LNCaP clone FGC (cell line): ENCODE data around the gene SPEF2.

Experiments
- DNase-seq: peaks from one replicate; pipeline ENCODE4 v3.0.0-alpha.2; 2011; ENCODE audit warnings: low read depth
- H3K4me3 ChIP-seq: 2 replicates; pipeline ENCODE4 v1.5.1; 2011; ENCODE audit warnings: mild to moderate bottlenecking, low read depth, low read length, control low read depth
- TF ChIP-seq, protein P1 (sequence below): IDR thresholded peaks from 2 replicates; pipeline ENCODE4 v1.5.1; 2012; ENCODE audit warnings: mild to moderate bottlenecking; ENCODE audit not compliant: control insufficient read depth, insufficient read depth; ENCODE audit errors: extremely low read depth

SPEF2 gene

DNA sequence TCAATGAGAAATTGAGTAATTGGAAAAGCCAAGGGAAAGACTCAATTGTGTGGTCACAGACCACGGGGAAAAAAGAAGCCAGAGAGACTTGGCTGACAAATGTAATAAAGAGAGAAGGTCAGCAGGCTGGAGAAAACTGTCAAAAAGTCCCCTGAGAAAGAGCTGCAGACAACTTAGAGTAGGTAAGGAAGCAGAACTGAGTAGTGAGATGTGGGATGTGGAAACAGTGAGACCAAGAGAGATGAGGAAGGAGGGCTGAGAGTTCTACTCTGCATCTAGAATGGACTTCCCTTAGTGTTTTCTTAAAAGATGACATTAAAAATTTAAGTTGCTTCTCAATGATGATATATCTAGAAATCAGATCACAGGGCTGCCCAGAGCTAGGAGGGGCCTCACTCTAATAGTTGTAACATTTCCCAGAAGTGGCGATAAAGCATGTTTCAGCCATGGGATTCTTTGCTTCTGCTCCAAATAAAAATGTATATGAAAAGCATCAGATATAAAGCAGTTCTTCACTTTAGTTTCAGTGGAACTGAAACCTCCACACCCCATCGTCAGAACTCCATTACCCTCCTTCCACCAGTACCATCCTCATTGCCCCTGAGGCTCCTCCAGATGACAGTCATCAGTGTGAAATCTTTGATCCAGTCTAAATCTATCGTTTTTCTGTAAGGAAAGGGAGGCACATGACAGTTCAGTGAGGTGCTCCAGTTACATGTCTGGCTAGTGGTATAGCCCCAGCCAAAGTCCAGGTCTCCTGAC is 80.6 kb downstream of the SPEF2 start:
- no peak overlapping the region for H3K4me3 ChIP-seq
- DNase-seq: no peak
- TF ChIP-seq, protein P1, sequence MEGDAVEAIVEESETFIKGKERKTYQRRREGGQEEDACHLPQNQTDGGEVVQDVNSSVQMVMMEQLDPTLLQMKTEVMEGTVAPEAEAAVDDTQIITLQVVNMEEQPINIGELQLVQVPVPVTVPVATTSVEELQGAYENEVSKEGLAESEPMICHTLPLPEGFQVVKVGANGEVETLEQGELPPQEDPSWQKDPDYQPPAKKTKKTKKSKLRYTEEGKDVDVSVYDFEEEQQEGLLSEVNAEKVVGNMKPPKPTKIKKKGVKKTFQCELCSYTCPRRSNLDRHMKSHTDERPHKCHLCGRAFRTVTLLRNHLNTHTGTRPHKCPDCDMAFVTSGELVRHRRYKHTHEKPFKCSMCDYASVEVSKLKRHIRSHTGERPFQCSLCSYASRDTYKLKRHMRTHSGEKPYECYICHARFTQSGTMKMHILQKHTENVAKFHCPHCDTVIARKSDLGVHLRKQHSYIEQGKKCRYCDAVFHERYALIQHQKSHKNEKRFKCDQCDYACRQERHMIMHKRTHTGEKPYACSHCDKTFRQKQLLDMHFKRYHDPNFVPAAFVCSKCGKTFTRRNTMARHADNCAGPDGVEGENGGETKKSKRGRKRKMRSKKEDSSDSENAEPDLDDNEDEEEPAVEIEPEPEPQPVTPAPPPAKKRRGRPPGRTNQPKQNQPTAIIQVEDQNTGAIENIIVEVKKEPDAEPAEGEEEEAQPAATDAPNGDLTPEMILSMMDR: no peak

DNA sequence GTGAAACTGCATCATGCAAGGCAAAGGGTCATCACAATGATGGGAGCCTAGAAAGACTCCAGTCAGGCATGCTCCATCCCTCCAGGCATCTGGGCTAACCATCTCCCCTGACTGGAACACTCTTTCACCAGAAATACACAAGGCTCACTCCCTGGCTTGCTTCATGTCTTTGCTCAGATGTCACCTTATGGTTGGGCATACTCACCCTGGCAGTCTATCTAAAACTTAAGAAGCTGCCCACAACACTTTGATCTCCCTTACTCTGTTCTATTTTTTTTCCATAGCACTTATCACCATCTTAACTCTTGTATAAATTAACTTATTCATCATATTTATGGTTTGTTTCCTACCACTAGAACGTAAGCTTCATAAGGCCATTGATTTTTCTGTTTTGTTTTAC is 90.0 kb downstream of the SPEF2 start:
- H3K4me3 ChIP-seq: no peak overlapping the region

DNA sequence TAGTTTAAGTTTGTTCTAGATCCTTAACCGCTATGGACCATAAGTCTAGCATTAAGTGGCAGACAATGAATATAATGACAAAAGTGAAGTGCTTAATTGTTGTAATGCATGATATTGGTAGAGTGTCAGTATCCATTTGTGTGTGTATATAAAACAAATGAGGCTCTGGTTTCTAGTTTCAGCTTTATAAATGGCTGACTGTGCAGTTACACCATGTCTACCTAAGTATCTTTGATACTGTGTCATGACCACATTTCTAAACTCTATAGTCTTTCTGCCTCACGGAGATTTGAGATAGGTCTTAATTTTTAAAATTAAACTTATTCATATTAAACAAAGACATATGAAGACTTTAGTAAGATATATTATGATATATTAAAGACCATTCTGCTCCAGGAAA is 92.0 kb downstream of the SPEF2 start:
- TF ChIP-seq, protein P1: no peak
- no peak overlapping the region for H3K4me3 ChIP-seq
- DNase-seq: no peak

More for the DNA sequence above, 90.0 kb downstream of the SPEF2 start:
- DNase-seq: no peak
- TF ChIP-seq, protein P1: no peak

DNA sequence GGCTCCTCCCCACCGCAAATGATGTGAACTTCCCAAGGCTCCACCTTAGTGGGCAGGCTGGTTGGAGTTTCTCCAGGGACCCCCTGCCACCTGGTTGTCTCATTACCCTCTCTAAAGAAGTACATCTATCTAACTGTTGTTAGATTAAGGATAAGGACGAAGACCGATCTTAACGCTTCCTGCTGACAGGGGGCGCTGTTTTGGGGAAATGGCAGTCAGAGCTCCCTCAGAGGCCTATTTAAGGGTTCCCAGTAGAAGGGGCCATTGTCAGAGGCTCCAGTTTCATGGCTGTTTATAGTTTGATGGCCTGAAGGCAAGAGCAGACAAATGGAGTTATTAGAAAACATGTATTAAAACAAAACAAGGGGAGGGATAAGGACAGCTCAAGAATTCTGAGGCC is 100.1 kb downstream of the SPEF2 start:
- DNase-seq: no peak
- TF ChIP-seq, protein P1: no peak
- H3K4me3 ChIP-seq: no peak overlapping the region

DNA sequence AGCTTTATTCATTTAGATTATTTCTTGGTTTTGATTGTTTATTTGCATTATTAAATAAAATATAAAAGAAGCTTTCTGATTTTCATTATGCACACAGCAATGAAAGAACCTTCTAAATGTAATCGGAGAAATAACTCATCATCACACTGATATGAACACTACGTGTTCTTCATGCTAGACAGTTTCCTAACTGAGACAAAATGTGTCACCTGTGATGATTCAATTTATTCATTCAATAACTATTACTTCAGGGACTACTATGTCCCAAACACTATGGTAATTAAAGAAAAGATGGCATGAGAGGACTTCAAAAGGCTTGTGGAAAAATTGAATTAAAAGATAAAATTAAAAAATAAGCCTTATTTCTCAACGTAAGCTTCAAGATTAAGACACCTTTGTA is 118.1 kb downstream of the SPEF2 start:
- TF ChIP-seq, protein P1: no peak
- no peak overlapping the region for H3K4me3 ChIP-seq
- DNase-seq: no peak

GRCh38 chr5:35736280-35736679 is 118.6 kb downstream of the SPEF2 start:
- no peak overlapping the region for H3K4me3 ChIP-seq
- TF ChIP-seq, protein P1: no peak
- DNase-seq: no peak
